ENCODE results near the gene TICRR.

DNA sequence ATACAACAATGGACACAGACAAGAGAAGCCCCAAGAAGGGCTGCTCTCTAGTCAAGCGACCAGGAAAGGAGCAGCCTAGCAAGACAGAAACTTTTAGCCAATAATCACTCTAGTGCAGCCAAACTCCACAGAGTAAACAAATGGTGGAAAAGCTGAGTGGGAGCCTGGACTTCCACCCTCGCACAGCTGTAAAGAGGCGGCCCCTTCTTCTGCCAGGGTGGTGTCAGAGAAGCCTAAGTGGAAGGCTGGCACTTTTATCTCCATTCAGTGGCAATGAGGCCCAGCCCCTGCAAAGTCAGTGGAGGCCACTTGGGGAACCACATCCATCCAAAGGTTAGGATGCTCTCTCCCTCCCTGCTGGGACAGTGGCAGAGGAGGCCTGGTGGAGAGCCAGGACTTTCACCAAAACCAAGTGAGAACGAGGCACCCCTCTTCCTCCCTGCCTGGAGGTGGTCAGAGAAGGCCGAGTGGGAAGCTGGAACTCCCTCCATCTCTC, 15.5 kb upstream of the TICRR start:
- TF ChIP-seq, protein P1, sequence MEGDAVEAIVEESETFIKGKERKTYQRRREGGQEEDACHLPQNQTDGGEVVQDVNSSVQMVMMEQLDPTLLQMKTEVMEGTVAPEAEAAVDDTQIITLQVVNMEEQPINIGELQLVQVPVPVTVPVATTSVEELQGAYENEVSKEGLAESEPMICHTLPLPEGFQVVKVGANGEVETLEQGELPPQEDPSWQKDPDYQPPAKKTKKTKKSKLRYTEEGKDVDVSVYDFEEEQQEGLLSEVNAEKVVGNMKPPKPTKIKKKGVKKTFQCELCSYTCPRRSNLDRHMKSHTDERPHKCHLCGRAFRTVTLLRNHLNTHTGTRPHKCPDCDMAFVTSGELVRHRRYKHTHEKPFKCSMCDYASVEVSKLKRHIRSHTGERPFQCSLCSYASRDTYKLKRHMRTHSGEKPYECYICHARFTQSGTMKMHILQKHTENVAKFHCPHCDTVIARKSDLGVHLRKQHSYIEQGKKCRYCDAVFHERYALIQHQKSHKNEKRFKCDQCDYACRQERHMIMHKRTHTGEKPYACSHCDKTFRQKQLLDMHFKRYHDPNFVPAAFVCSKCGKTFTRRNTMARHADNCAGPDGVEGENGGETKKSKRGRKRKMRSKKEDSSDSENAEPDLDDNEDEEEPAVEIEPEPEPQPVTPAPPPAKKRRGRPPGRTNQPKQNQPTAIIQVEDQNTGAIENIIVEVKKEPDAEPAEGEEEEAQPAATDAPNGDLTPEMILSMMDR (IDR thresholded peaks at IDR 0.05) = no peak
- no peak for TF ChIP-seq POLR2A (IDR thresholded peaks at IDR 0.05)

Data from vagina (tissue), 2 donors.